ENCODE data around the gene HFE.

DNA sequence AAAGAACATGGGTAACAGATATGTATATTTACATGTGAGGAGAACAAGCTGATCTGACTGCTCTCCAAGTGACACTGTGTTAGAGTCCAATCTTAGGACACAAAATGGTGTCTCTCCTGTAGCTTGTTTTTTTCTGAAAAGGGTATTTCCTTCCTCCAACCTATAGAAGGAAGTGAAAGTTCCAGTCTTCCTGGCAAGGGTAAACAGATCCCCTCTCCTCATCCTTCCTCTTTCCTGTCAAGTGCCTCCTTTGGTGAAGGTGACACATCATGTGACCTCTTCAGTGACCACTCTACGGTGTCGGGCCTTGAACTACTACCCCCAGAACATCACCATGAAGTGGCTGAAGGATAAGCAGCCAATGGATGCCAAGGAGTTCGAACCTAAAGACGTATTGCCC lies 5.2 kb downstream of the HFE start:
- TF ChIP-seq, protein P1, sequence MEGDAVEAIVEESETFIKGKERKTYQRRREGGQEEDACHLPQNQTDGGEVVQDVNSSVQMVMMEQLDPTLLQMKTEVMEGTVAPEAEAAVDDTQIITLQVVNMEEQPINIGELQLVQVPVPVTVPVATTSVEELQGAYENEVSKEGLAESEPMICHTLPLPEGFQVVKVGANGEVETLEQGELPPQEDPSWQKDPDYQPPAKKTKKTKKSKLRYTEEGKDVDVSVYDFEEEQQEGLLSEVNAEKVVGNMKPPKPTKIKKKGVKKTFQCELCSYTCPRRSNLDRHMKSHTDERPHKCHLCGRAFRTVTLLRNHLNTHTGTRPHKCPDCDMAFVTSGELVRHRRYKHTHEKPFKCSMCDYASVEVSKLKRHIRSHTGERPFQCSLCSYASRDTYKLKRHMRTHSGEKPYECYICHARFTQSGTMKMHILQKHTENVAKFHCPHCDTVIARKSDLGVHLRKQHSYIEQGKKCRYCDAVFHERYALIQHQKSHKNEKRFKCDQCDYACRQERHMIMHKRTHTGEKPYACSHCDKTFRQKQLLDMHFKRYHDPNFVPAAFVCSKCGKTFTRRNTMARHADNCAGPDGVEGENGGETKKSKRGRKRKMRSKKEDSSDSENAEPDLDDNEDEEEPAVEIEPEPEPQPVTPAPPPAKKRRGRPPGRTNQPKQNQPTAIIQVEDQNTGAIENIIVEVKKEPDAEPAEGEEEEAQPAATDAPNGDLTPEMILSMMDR (IDR thresholded peaks at IDR 0.05), result no peak
- TF ChIP-seq POLR2A (IDR thresholded peaks at IDR 0.05), result no peak
